H1 (cell line): ENCODE measurements around the gene ACAD10. TPM values are rescaled to one million over a fixed set of nuclear protein-coding genes. Genes with fewer than 3 reads are reported as not detected.

Experiments used
- CTCF ChIA-PET: fragments of 300-600 bp; sonication (Branson Sonifier 250); formaldehyde crosslinking; loops from one replicate; lab custom pipeline; 2021; ENCODE audit not compliant: partially characterized antibody; lab: Charles Lee
- POLR2A ChIA-PET: fragments of 300-600 bp; sonication (Branson Sonifier 250); formaldehyde crosslinking; loops from one replicate; lab custom pipeline; 2021; ENCODE audit warnings: inconsistent platforms; ENCODE audit not compliant: partially characterized antibody; lab: Charles Lee
- DNase-seq, 2 experiments: peaks; one replicate each; pipeline versions ENCODE4 v3.0.0 to v3.0.0-alpha.2; 2010 to 2022; ENCODE audit warnings: low spot score in 2 of 2, low read depth in 1 of 2, mixed read lengths in 1 of 2
- FAIRE-seq: peaks from 2 replicates; lab custom pipeline; 2011; peaks lifted over from hg19 to GRCh38; lab: Jason Lieb, UNC
- H2AFZ ChIP-seq: 2 replicates; pipeline ENCODE4 v1.8.1; 2012; ENCODE audit warnings: low read length, inconsistent platforms
- H2AK5ac ChIP-seq: 2 replicates; pipeline ENCODE4 v1.6.1; 2013; ENCODE audit warnings: low read depth, low read length
- H2BK120ac ChIP-seq: replicated peaks from 2 replicates; pipeline ENCODE3; 2013; ENCODE audit warnings: low read depth, low read length, inconsistent platforms
- H2BK12ac ChIP-seq: 2 replicates; pipeline ENCODE4 v1.6.1; 2013; ENCODE audit warnings: low read depth, low read length
- H2BK15ac ChIP-seq: 2 replicates; pipeline ENCODE4 v1.6.1; 2013; ENCODE audit warnings: low read length
- H2BK20ac ChIP-seq: 2 replicates; pipeline ENCODE4 v1.6.1; 2013; ENCODE audit warnings: low read length
- H2BK5ac ChIP-seq: 2 replicates; pipeline ENCODE4 v1.6.1; 2013; ENCODE audit warnings: low read depth, low read length
- H3K14ac ChIP-seq: 2 replicates; pipeline ENCODE4 v1.6.1; 2013; ENCODE audit warnings: inconsistent platforms; ENCODE audit not compliant: insufficient read length
- H3K18ac ChIP-seq: 2 replicates; pipeline ENCODE4 v1.6.1; 2013; ENCODE audit warnings: low read length; ENCODE audit errors: extremely low read depth
- H3K23ac ChIP-seq: 2 replicates; pipeline ENCODE4 v1.6.1; 2013; ENCODE audit warnings: inconsistent platforms; ENCODE audit not compliant: insufficient read length
- H3K23me2 ChIP-seq: 2 replicates; pipeline ENCODE4 v1.6.1; 2013; ENCODE audit warnings: low read depth, low read length
- H3K27ac ChIP-seq: 2 replicates; pipeline ENCODE4 v1.6.1; 2011; ENCODE audit warnings: low read depth, low read length, inconsistent platforms
- H3K27me3 ChIP-seq, 4 experiments: replicated peaks in 1 of 4; 1 replicate in 1 of 4; 2 replicates in 3 of 4; pipeline versions ENCODE4 v1.6.1 to v1.8.1; 2011 to 2013; ENCODE audit warnings: low read length in 3 of 4, mild to moderate bottlenecking in 3 of 4, inconsistent platforms in 2 of 4, mixed read lengths in 2 of 4, moderate library complexity in 1 of 4; ENCODE audit not compliant: control insufficient read depth in 3 of 4, insufficient read depth in 3 of 4; ENCODE audit errors: extremely low read depth in 1 of 4
- H3K36me3 ChIP-seq, 4 experiments: 2 replicates each; pipeline versions ENCODE4 v1.6.1 to v1.8.1; 2011 to 2013; ENCODE audit warnings: mild to moderate bottlenecking in 4 of 4, low read length in 3 of 4, moderate library complexity in 2 of 4, control low read depth in 1 of 4, inconsistent platforms in 1 of 4; ENCODE audit not compliant: insufficient read depth in 4 of 4, control insufficient read depth in 2 of 4
- H3K4ac ChIP-seq: replicated peaks from 2 replicates; pipeline ENCODE3; 2013; ENCODE audit warnings: low read length, low read depth, mixed read lengths, inconsistent platforms; ENCODE audit not compliant: insufficient read length
- H3K4me1 ChIP-seq, 4 experiments: replicated peaks in 1 of 4; 1 replicate in 1 of 4; 2 replicates in 3 of 4; pipeline versions ENCODE4 v1.6.1 to v1.8.1; 2011 to 2013; ENCODE audit warnings: low read length in 3 of 4, inconsistent platforms in 2 of 4, mixed read lengths in 1 of 4; ENCODE audit not compliant: insufficient read depth in 4 of 4, control insufficient read depth in 3 of 4
- H3K4me2 ChIP-seq, 2 experiments: 2 replicates each; pipeline versions ENCODE4 v1.6.1 to v1.8.1; 2011 to 2013; ENCODE audit warnings: low read depth in 2 of 2, low read length in 2 of 2, control low read depth in 1 of 2, inconsistent platforms in 1 of 2, mild to moderate bottlenecking in 1 of 2; ENCODE audit not compliant: insufficient read depth in 1 of 2
- H3K4me3 ChIP-seq, 4 experiments: fragments of 200-600, 300-600 bp in 1 of 4; sonication (generic), shearing (Covaris generic), sonication (Bioruptor Twin) in 1 of 4; 2 replicates each; pipeline versions ENCODE4 v1.5.1 to v1.8.1; 2011 to 2016; ENCODE audit warnings: low read length in 4 of 4, low read depth in 3 of 4, control low read depth in 2 of 4, inconsistent platforms in 2 of 4, mild to moderate bottlenecking in 2 of 4, mixed read lengths in 1 of 4, moderate library complexity in 1 of 4; ENCODE audit not compliant: insufficient read depth in 2 of 4; ENCODE audit errors: extremely low read depth in 1 of 4
- H3K56ac ChIP-seq: replicated peaks from 2 replicates; pipeline ENCODE3; 2013; ENCODE audit warnings: low read depth, mild to moderate bottlenecking, mixed read lengths, low read length, inconsistent platforms; ENCODE audit not compliant: insufficient read length
- H3K79me1 ChIP-seq: 2 replicates; pipeline ENCODE4 v1.6.1; 2013; ENCODE audit warnings: low read depth, low read length, control low read depth
- H3K79me2 ChIP-seq, 2 experiments: 2 replicates each; pipeline versions ENCODE4 v1.6.1 to v1.8.1; 2012 to 2013; ENCODE audit warnings: low read length in 2 of 2, mild to moderate bottlenecking in 2 of 2, inconsistent platforms in 1 of 2; ENCODE audit not compliant: insufficient read depth in 2 of 2, control insufficient read depth in 1 of 2
- H3K9ac ChIP-seq, 4 experiments: replicated peaks in 1 of 4; 1 replicate in 1 of 4; 2 replicates in 3 of 4; pipeline versions ENCODE4 v1.6.1 to v1.8.1; 2011 to 2013; ENCODE audit warnings: low read depth in 3 of 4, low read length in 3 of 4, control low read depth in 2 of 4, mild to moderate bottlenecking in 2 of 4, moderate library complexity in 2 of 4, inconsistent platforms in 1 of 4; ENCODE audit errors: extremely low read depth in 1 of 4
- H3K9me3 ChIP-seq, 2 experiments: 2 replicates each; pipeline versions ENCODE4 v1.6.1 to v1.8.1; 2012 to 2013; ENCODE audit warnings: mild to moderate bottlenecking in 2 of 2, moderate library complexity in 2 of 2, control low read depth in 1 of 2, inconsistent platforms in 1 of 2, low read depth in 1 of 2, low read length in 1 of 2, mixed read lengths in 1 of 2; ENCODE audit not compliant: insufficient read depth in 2 of 2
- H4K20me1 ChIP-seq, 2 experiments: replicated peaks in 1 of 2; 2 replicates each; pipeline versions ENCODE3 to v1.8.1; 2011 to 2013; ENCODE audit warnings: inconsistent platforms in 2 of 2, low read length in 2 of 2, mild to moderate bottlenecking in 1 of 2; ENCODE audit not compliant: insufficient read depth in 2 of 2, control insufficient read depth in 1 of 2
- H4K5ac ChIP-seq: 2 replicates; pipeline ENCODE4 v1.6.1; 2013; ENCODE audit warnings: low read length, low read depth, mixed read lengths, inconsistent platforms; ENCODE audit not compliant: insufficient read length
- H4K8ac ChIP-seq: 2 replicates; pipeline ENCODE4 v1.8.0; 2013; ENCODE audit warnings: mild to moderate bottlenecking, moderate library complexity, low read length, inconsistent platforms; ENCODE audit not compliant: insufficient read depth; ENCODE audit errors: extremely low read depth
- H4K91ac ChIP-seq: replicated peaks from 2 replicates; pipeline ENCODE3; 2013; ENCODE audit warnings: low read length, mixed read lengths, inconsistent platforms; ENCODE audit not compliant: insufficient read length
- ASH2L ChIP-seq: fragments of 200-600, 300-600 bp; sonication (generic); IDR thresholded peaks from one replicate; pipeline ENCODE4 v1.7.1; 2017; ENCODE audit warnings: low read length
- EGR1 ChIP-seq: IDR thresholded peaks from 2 replicates; pipeline ENCODE4 v1.6.1; 2011; ENCODE audit warnings: low read depth, low read length, borderline replicate concordance
- EZH2 ChIP-seq: fragments of 200-600 bp; sonication (generic); IDR thresholded peaks from 2 replicates; pipeline ENCODE4 v1.7.1; 2012; ENCODE audit warnings: low read depth, mild to moderate bottlenecking, moderate library complexity, low read length, inconsistent platforms; ENCODE audit not compliant: severe bottlenecking
- GTF2F1 ChIP-seq: IDR thresholded peaks from 2 replicates; pipeline ENCODE4 v1.6.1; 2012; ENCODE audit warnings: low read depth, low read length, improper control_type of control experiment, borderline replicate concordance
- HDAC2 ChIP-seq, 2 experiments: fragments of 300-600 bp in 1 of 2; sonication (generic) in 1 of 2; IDR thresholded peaks; 2 replicates each; pipeline ENCODE4 v1.6.1; 2011 to 2012; ENCODE audit warnings: low read depth in 2 of 2, low read length in 2 of 2, mild to moderate bottlenecking in 2 of 2, moderate library complexity in 2 of 2, borderline replicate concordance in 1 of 2, inconsistent platforms in 1 of 2
- JUND ChIP-seq: IDR thresholded peaks from 2 replicates; pipeline ENCODE4 v1.6.1; 2011; ENCODE audit warnings: mild to moderate bottlenecking, improper control_type of control experiment, low read length
- NANOG ChIP-seq: IDR thresholded peaks from 2 replicates; pipeline ENCODE4 v1.6.1; 2011; ENCODE audit warnings: low read length, low read depth, mild to moderate bottlenecking, inconsistent platforms; ENCODE audit not compliant: insufficient read depth, poor library complexity, severe bottlenecking
- POLR2AphosphoS5 ChIP-seq: IDR thresholded peaks from 2 replicates; pipeline ENCODE4 v1.6.1; 2011; ENCODE audit warnings: low read depth, low read length
- RNF2 ChIP-seq: fragments of 200-900, 300-1000 bp; sonication (generic); IDR thresholded peaks from 2 replicates; pipeline ENCODE4 v1.7.1; 2016; ENCODE audit warnings: borderline replicate concordance, low read depth, mild to moderate bottlenecking, antibody characterized with exemption, low read length; ENCODE audit not compliant: poor library complexity, severe bottlenecking; ENCODE audit errors: missing control alignments
- SIX5 ChIP-seq: IDR thresholded peaks from 2 replicates; pipeline ENCODE4 v1.6.1; 2011; ENCODE audit warnings: mild to moderate bottlenecking, low read depth, low read length
- TAF1 ChIP-seq: IDR thresholded peaks from 2 replicates; pipeline ENCODE4 v1.6.1; 2011; ENCODE audit warnings: mild to moderate bottlenecking, low read depth, low read length
- YY1 ChIP-seq: IDR thresholded peaks from 2 replicates; pipeline ENCODE4 v1.6.1; 2011; ENCODE audit warnings: low read depth, mild to moderate bottlenecking, low read length
- WGBS, 2 experiments: shearing (Covaris generic) in 1 of 2; methylation state at CpG; one replicate each; pipeline versions ENCODE4 v1.1.6 to v1.1.7; 2013 to 2015; ENCODE audit warnings: low lambda C conversion rate in 2 of 2, mixed read lengths in 2 of 2, inconsistent platforms in 1 of 2, low coverage in 1 of 2, missing lambda C conversion rate in 1 of 2; ENCODE audit not compliant: insufficient replicate concordance in 2 of 2, insufficient coverage in 1 of 2, insufficient read length in 1 of 2; ENCODE audit errors: extremely low coverage in 1 of 2, missing lambda C conversion rate in 1 of 2; 5-methylcytosine and 5-hydroxymethylcytosine counted together
- polyA plus RNA-seq, 7 experiments: library from polyadenylated mRNA; depleted of rRNA in 3 of 7; stranded (reverse) in 5 of 7; unstranded in 2 of 7; fragments of >200 nt in 5 of 7; fragments of 200-250 nt in 2 of 7; gene quantifications; 1 replicate in 5 of 7; 2 replicates in 1 of 7; 4 replicates in 1 of 7; pipeline versions ENCODE4 v1.2.1 to v1.2.3, GENCODE V29; 2011 to 2013; ENCODE audit warnings: missing spikeins in 2 of 7, mixed read lengths in 2 of 7
- total RNA-seq: library from RNA; stranded (reverse); fragmentation: NEBNext Ultra II Directional; extraction: Animal tissue kit (Norgen Biotek cat#: 25700); gene quantifications from 2 replicates; pipeline ENCODE4 v1.2.1, GENCODE V29; 2021

Gene ACAD10
- total and polyA plus RNA-seq, 2 of the 8 experiments (the other 6 are each of a cell fraction or from before 2014, with no cell fraction given): 17.3 to 23.3 TPM

DNA sequence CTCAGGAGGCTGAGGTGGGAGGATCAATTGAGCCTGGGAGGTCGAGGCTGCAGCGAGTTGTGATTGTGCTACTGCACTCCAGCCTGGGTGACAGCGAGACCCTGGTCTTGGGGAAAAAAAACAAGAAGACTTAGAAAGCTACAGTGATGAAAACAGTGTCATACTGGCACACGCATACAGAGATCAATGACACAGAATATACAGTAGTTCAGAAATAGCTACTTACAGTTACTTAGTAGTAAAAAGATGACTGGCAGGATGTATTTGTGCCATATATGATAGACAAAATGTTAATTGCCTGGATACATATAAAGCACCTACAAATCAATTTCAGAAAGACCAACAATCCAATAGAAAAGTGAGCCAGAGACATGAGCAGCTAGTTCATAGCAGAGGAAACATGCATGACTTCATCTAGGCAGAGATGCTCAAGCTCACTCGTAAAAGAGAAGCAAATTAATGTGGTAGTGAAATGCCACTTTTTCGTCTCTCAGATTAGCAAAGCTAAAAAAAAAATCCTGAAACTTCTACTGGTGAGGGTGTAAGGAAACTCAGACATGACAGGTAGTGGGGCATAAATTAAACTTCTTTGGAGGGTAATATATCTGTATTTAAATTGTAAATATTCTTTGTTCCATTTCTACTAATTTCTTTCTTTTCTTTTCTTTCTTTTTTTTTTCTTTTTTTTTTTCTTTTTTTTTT lies 78.4 kb downstream of the ACAD10 start:
- Histone ChIP-seq H3K4ac (no peak overlapping the region), H2BK120ac (no peak overlapping the region), H3K18ac (no peak overlapping the region), H2AFZ (no peak overlapping the region), H3K9ac (no peak overlapping the region), H3K23ac (no peak overlapping the region), H3K4me1 (peaks cover 0 to 15% (median 3%) of the 10 kb centered on the region in 4 experiments; a peak in 4 of 7 replicates), H2BK20ac (no peak overlapping the region), H3K23me2 (peaks cover 9% of the 10 kb centered on the region), H4K5ac (no peak overlapping the region), H2AK5ac (no peak overlapping the region), H4K91ac (no peak overlapping the region), H3K79me1 (0 out of 2 replicates have a peak, but pooled peaks cover 2% of the 10 kb centered on the region), H3K36me3 (no peaks in the 10 kb centered on the region), H3K27ac (no peak overlapping the region), H2BK12ac (no peak overlapping the region), H3K79me2 (peaks cover 0 to 14% of the 10 kb centered on the region in 2 experiments; a peak in 1 of 4 replicates), H3K4me2 (no peak overlapping the region), H3K14ac (no peak overlapping the region), H4K20me1 (no peaks in the 10 kb centered on the region), H2BK15ac (no peak overlapping the region), H3K56ac (no peak overlapping the region), H3K27me3 (peaks cover 0 to 5% (median 0%) of the 10 kb centered on the region in 4 experiments; a peak in 3 of 7 replicates), H3K9me3 (peaks cover 0 to 4% of the 10 kb centered on the region in 2 experiments; a peak in 2 of 4 replicates), H2BK5ac (no peak overlapping the region), H4K8ac (no peak overlapping the region), H3K4me3 (no peak overlapping the region)
- DNase-seq (no peak), FAIRE-seq (no peak)
- WGBS, 2 experiments: 95% methylated on average over 6 of the region's 6 CpGs; no CpG with 5 or more reads in 1 of the 2 experiments
- ChIA-PET POLR2A (interaction anchor here (0.7 to 2.3 kb wide), 4 partner anchors 10 to 250 kb away, joined by 3 to 8 read pairs (median 4); no protein-coding TSS in a partner anchor), CTCF (interaction anchor here (0.6 to 3.0 kb wide), 6 partner anchors 10 to 688 kb away, joined by 3 to 23 read pairs (median 8); no protein-coding TSS in a partner anchor)
- TF ChIP-seq HDAC2 (IDR thresholded peaks at IDR 0.05; ENCODE audit: borderline replicate concordance in 1 of 2, low read depth in 2 of 2, low read length in 2 of 2) (no peak), JUND (no peak), EGR1 (no peak), ASH2L (no peak), SIX5 (no peak), TAF1 (no peak), GTF2F1 (no peak), POLR2AphosphoS5 (no peak), EZH2 (no peak), NANOG (no peak), YY1 (no peak), RNF2 (no peak)
